IPS-20b (cell line): ENCODE results near the gene JPH4.

Source experiments
- H3K27ac ChIP-seq: one replicate; pipeline ENCODE4 v1.5.1; 2013; ENCODE audit warnings: low read length
- H3K27me3 ChIP-seq: 2 replicates; pipeline ENCODE4 v1.6.1; 2013; ENCODE audit warnings: mild to moderate bottlenecking, low read length, inconsistent platforms; ENCODE audit not compliant: insufficient read depth
- H3K36me3 ChIP-seq: 2 replicates; pipeline ENCODE4 v1.6.1; 2013; ENCODE audit warnings: low read depth, mild to moderate bottlenecking, inconsistent platforms, low read length, moderate library complexity; ENCODE audit not compliant: insufficient read depth
- H3K4me1 ChIP-seq: 2 replicates; pipeline ENCODE4 v1.6.1; 2013; ENCODE audit warnings: mild to moderate bottlenecking, control low read depth, inconsistent platforms, low read length, moderate library complexity; ENCODE audit not compliant: insufficient read depth
- H3K4me3 ChIP-seq: 2 replicates; pipeline ENCODE4 v1.5.1; 2013; ENCODE audit warnings: mild to moderate bottlenecking, low read length, inconsistent platforms
- H3K9ac ChIP-seq: 2 replicates; pipeline ENCODE4 v1.6.1; 2013; ENCODE audit warnings: low read depth, mild to moderate bottlenecking, inconsistent platforms, low read length, moderate library complexity
- H3K9me3 ChIP-seq: 2 replicates; pipeline ENCODE4 v1.6.1; 2013; ENCODE audit warnings: mild to moderate bottlenecking, low read depth, low read length, inconsistent platforms; ENCODE audit not compliant: insufficient read depth

JPH4 gene

DNA sequence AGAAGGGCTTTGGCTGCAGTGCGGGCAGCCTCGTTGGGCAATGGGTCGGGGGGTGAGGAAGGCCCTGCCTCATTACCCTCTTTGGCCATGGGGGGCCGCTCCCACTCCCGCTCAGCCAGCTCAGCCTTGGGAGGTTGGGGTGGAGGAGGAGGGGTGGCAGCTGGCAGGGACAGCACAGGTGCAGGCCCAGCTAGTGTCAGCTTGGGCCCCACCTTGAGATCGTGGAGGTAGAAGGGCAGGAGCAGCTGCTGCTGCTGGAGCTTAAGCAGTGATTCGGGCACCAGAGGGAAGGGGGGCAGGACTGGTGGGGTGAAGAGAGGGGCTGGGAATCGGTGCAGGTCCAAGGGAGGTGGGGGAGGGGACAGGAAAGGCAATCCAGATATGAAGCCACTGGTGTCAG, 53.0 kb downstream of the JPH4 start:
- H3K27ac ChIP-seq, result no peak overlapping the region
- H3K9me3 ChIP-seq, result no peaks in the 10 kb centered on the region
- H3K4me1 ChIP-seq, result no peaks in the 10 kb centered on the region
- H3K36me3 ChIP-seq, result peaks cover 60% of the 10 kb centered on the region
- H3K9ac ChIP-seq, result no peak overlapping the region
- H3K27me3 ChIP-seq, result no peaks in the 10 kb centered on the region
- H3K4me3 ChIP-seq, result no peak overlapping the region

DNA sequence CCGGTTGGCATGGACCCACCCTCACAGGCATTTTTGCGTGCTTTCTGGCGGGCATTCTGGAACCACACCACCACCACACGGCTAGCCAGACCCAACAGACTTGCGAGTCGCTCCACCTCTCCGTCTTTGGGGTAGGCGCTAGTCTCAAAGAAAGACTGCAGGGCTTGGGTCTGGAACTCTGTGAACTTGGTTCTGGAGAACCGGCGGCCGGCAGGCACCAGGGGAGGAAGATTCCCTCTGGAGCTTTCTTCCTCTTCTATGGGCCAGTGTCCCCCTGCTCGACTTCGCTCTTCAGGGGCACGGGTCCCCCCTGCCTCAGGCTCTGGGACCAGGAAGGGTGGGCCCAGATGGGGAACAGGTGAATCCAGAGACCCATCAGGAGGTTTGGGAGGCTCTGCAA, 53.6 kb downstream of the JPH4 start:
- H3K9me3 ChIP-seq, result no peaks in the 10 kb centered on the region
- H3K9ac ChIP-seq, result no peak overlapping the region
- no peaks in the 10 kb centered on the region for H3K27me3 ChIP-seq
- peaks cover 56% of the 10 kb centered on the region for H3K36me3 ChIP-seq
- no peak overlapping the region for H3K4me3 ChIP-seq
- no peak overlapping the region for H3K27ac ChIP-seq
- H3K4me1 ChIP-seq, result peaks cover 2% of the 10 kb centered on the region; the same call in 1 of the 2 replicates

DNA sequence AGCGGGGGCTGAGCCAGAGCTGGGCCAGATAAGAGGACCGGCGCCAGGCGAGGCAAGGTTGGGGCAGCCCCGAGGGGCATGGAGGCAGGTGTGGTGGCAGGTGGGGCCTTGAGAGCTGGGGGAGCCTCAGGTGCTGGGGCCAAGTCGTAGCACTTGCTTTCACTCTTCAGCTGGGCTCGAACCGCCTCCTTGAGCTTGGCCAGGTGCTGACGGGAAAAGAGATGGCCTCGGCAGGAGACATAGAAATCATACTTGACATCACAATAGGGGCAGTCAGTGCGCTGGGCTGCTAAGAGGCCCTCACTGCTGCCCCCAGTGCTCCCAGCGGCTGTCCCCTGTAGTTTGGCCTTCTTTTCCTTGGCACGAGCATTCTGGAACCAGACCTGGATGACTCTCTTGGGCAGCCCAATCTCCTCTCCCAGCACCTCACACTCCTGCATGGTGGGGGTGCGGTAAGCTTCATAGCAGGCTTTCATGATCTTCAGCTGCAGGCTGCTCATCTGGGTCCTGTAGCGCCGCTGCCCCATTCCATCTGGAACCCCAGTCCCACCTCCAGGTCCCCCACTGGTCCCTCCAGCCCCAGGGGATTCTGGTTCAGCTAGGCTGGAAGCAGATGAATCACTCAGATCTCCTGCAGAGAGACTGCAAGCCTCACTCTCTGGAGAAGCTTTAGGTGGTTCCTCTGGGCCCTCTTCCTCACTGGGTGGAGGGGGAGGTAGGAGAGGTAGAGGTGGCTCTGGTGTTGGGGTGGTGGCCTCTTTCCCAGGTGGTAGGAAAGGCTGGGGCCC, 55.2 kb downstream of the JPH4 start:
- H3K9me3 ChIP-seq, result no peaks in the 10 kb centered on the region
- H3K4me3 ChIP-seq, result no peak overlapping the region
- no peak overlapping the region for H3K27ac ChIP-seq
- no peaks in the 10 kb centered on the region for H3K27me3 ChIP-seq
- peaks cover 10% of the 10 kb centered on the region; the same call in 1 of the 2 replicates for H3K4me1 ChIP-seq
- no peak overlapping the region for H3K9ac ChIP-seq
- H3K36me3 ChIP-seq, result peaks cover 42% of the 10 kb centered on the region

DNA sequence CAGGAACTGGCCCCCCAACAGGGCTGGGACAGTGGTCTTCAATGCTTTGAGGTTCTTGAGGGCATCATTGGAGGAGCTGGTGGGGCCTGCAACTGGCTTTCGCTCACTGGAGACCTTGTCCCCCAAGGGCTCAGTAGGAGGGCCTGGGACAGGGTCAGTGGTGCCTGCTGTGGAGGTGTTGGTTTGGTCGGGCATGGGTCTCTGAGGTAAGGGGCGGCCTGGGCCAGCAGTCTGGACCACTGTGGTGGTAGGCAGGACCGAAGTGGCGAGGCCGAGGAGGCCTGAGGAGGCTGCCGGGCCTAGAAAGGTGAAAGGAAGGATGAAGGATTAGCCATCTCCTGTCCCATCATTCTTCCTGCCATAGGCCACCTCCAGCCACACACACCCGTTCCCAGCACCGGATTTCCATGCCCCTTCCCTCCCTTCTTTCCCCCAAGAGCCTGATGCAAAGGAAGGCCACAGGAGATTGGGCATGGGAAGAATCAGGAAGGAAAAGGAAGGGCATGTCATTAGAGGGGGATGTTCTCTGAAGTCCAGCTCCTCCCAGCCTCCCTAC, 55.9 kb downstream of the JPH4 start:
- H3K27ac ChIP-seq, result no peak overlapping the region
- no peaks in the 10 kb centered on the region for H3K27me3 ChIP-seq
- H3K36me3 ChIP-seq, result peaks cover 42% of the 10 kb centered on the region
- H3K4me1 ChIP-seq, result peaks cover 16% of the 10 kb centered on the region; the same call in 1 of the 2 replicates
- no peak overlapping the region for H3K4me3 ChIP-seq
- H3K9me3 ChIP-seq, result no peaks in the 10 kb centered on the region
- H3K9ac ChIP-seq, result no peak overlapping the region

DNA sequence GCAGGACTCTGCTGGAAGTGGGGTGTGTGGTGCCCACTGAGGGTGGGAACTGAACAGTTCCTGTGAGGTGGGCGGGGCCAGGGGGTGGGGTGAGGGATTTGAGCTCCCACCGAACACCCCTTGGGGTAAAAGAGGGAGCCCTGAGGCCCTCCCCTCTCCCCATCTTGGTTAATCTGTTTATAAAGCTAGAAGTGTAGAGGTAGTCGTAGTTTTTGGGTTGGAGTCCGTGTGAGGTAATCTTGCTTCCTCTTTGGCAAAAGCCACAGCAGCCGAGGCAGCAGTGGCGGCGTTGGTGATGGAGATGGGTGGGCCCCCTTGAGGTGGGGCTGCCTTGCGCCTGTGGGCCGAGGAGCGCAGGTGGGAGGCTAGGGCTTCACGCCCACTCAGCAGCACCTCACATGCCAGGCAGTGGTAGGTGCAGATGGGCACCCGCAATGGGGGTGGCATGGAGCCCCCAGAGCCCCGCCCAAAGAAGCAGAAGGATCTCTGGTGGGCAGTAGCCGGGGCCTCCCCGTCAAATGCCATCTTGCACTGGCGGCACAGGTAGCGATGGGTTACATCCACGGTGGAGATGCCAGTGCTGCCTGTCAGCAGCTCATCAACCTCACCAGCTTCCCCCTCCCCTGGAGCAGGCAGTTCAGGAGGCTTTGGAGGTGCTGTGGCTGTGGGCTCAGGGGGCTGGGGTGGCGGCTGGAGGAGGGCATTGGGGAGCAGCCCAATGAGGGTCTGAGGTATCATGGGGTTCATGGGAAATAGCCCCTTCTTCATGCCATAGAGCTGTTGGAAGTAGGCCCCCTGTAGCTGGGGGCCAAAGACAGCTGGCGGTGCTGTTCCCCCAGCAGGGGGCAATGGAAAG, 56.6 kb downstream of the JPH4 start:
- Histone ChIP-seq H3K27me3 (no peaks in the 10 kb centered on the region), H3K27ac (no peak overlapping the region), H3K36me3 (peaks cover 35% of the 10 kb centered on the region), H3K9ac (no peak overlapping the region), H3K4me1 (peaks cover 16% of the 10 kb centered on the region; the same call in 1 of the 2 replicates), H3K4me3 (no peak overlapping the region), H3K9me3 (no peaks in the 10 kb centered on the region)

DNA sequence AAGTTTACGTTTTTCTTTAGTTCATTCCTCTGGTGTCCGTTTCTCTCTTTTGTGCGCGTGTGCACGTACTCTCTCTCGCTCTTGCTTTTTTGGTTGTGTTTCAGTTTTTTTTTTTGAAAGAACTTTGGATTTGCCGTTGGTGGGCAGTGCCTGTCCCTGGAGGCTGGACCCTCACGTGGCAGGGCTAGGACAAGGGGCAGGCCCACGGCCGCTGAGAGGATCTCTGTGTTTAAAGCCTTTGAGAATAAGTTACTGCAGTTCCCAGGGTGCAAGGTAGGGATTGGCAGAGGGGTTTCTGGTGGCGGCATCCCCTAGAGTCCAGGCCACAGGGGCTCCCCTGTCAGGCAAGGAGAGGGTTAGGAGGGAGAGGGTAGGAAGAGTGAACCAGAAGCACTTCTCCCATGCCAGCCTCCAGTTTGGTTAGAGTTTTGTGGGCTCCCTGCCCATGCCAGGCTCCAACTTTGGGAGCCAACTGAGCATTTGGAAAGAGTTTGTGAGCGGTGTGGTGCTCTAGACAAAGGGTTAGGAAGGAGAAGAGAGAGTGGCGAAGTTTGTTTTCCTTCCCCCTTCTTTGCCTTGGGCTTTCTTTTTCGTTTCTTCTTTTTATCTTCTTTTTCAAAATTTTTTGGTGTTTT, 57.6 kb downstream of the JPH4 start:
- Histone ChIP-seq H3K4me1 (peaks cover 16% of the 10 kb centered on the region; the same call in 1 of the 2 replicates), H3K9me3 (no peaks in the 10 kb centered on the region), H3K27ac (no peak overlapping the region), H3K9ac (no peak overlapping the region), H3K36me3 (peaks cover 25% of the 10 kb centered on the region; the same call in 1 of the 2 replicates), H3K27me3 (0 out of 2 replicates have a peak, but pooled peaks cover 7% of the 10 kb centered on the region), H3K4me3 (no peak overlapping the region)

DNA sequence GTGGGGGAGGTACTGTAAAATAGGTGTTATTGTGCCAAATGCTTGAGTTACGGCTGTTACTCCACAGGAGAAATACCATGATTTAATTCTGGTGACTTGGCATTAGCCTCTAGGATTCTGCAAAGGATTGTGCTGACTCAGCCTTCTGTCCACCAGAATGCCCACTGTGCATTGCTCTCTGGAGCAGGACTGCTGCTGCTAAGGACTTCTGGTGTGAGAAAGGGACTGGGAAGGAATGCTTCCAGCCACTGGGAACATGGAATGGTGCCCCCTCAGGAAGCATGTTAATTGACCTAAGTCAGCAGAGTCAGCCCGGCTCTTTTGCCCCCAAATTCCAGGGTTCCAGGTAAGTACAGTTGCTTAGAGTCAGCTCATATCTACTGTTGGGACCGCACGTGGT, 59.9 kb downstream of the JPH4 start:
- Histone ChIP-seq H3K9me3 (no peaks in the 10 kb centered on the region), H3K4me1 (peaks cover 16% of the 10 kb centered on the region; the same call in 1 of the 2 replicates), H3K36me3 (0 out of 2 replicates have a peak, but pooled peaks cover 6% of the 10 kb centered on the region), H3K4me3 (no peak overlapping the region), H3K9ac (no peak overlapping the region; the same call in 1 of the 2 replicates), H3K27ac (no peak overlapping the region), H3K27me3 (0 out of 2 replicates have a peak, but pooled peaks cover 8% of the 10 kb centered on the region)
